Activated CD8-positive, alpha-beta T cell treated with anti-CD3 and anti-CD28 coated beads, Interleukin-2, amount 10 ng/mL, durations not matched to agents 7 days and 5 days (primary cell): ENCODE measurements around the gene UGT8. TPM values are rescaled to one million over a fixed set of nuclear protein-coding genes. Genes with fewer than 3 reads are reported as not detected.
"Not testable (repeated sequence)": the region's sequence is repeated elsewhere in the genome, so short reads cannot be mapped to it uniquely, and the experiment has no call there.

Experiments used
- ATAC-seq: fragments of 150-1000 bp; cut with Tn5 transposase; one replicate; pipeline ENCODE4 v1.10.0; 2021; ENCODE audit warnings: moderate library complexity
- CTCF ChIA-PET: fragments of 350-600 bp; sonication (Branson Sonifier 250); formaldehyde crosslinking; loops from one replicate; lab custom pipeline; 2021; ENCODE audit warnings: antibody characterized with exemption; lab: Charles Lee
- POLR2A ChIA-PET: fragments of 350-600 bp; sonication (Branson Sonifier 250); formaldehyde crosslinking; loops from one replicate; lab custom pipeline; 2021; ENCODE audit warnings: antibody characterized with exemption; lab: Charles Lee
- DNase-seq: peaks from one replicate; pipeline ENCODE4 v3.0.0-alpha.2; 2020
- H3K27ac Mint-ChIP-seq: one replicate; pipeline ENCODE4 v1.8.0; 2021; ENCODE audit warnings: mild to moderate bottlenecking, mixed read lengths
- H3K27me3 Mint-ChIP-seq: one replicate; pipeline ENCODE4 v1.8.0; 2021; ENCODE audit warnings: low read depth, mixed read lengths
- H3K36me3 Mint-ChIP-seq: one replicate; pipeline ENCODE4 v1.8.0; 2021; ENCODE audit warnings: low read depth, mixed read lengths
- H3K4me1 Mint-ChIP-seq: one replicate; pipeline ENCODE4 v1.8.0; 2021; ENCODE audit warnings: low read depth, mixed read lengths
- H3K4me3 Mint-ChIP-seq: one replicate; pipeline ENCODE4 v1.8.0; 2021; ENCODE audit warnings: mild to moderate bottlenecking, mixed read lengths
- H3K9me3 Mint-ChIP-seq: one replicate; pipeline ENCODE4 v1.8.0; 2022; ENCODE audit warnings: mixed read lengths; ENCODE audit not compliant: insufficient read depth
- total RNA-seq, 2 experiments: library from RNA; stranded (reverse); gene quantifications; one replicate each; pipeline ENCODE4 v1.2.3, GENCODE V29; 2021

The UGT8 gene
- total RNA-seq, 2 experiments from 2014 or later, result not detected

GRCh38 chr4:114616036-114616435 is 17.4 kb downstream of the UGT8 start:
- POLR2A ChIA-PET, result not testable (repeated sequence)

GRCh38 chr4:114626196-114626595 is 27.6 kb downstream of the UGT8 start:
- Mint-ChIP-seq H3K36me3 (no peaks in the 10 kb centered on the region), H3K4me1 (no peaks in the 10 kb centered on the region), H3K4me3 (no peak overlapping the region), H3K27ac (no peak overlapping the region), H3K27me3 (no peaks in the 10 kb centered on the region), H3K9me3 (no peaks in the 10 kb centered on the region)
- ChIA-PET CTCF (no interaction called here), POLR2A (no interaction called here)
- ATAC-seq, result no peak
- DNase-seq, result no peak

More at GRCh38 chr4:114616036-114616435, 17.4 kb downstream of the UGT8 start:
- DNase-seq, H3K27me3 Mint-ChIP-seq, H3K9me3 Mint-ChIP-seq, H3K27ac Mint-ChIP-seq, CTCF ChIA-PET, H3K36me3 Mint-ChIP-seq, H3K4me3 Mint-ChIP-seq, H3K4me1 Mint-ChIP-seq, ATAC-seq: not testable (repeated sequence)

- Mint-ChIP-seq H3K27me3 (no peaks in the 10 kb centered on the region), H3K27ac (no peak overlapping the region), H3K36me3 (no peaks in the 10 kb centered on the region), H3K4me3 (no peak overlapping the region), H3K4me1 (no peaks in the 10 kb centered on the region), H3K9me3 (no peaks in the 10 kb centered on the region)
- ATAC-seq (no peak), DNase-seq (no peak)
- CTCF ChIA-PET, result no interaction called here
- POLR2A ChIA-PET, result no interaction called here
Measured at GRCh38 chr4:114636192-114636935, 37.8 kb downstream of the UGT8 start.

- POLR2A ChIA-PET, result no interaction called here
- ATAC-seq, result no peak
- CTCF ChIA-PET, result interaction anchor here (1.4 kb wide), 1 partner anchor 17 kb away, joined by 3 read pairs; no protein-coding TSS in a partner anchor
Measured at GRCh38 chr4:114642173-114642780, 43.7 kb downstream of the UGT8 start.

GRCh38 chr4:114649908-114650307 is 51.3 kb downstream of the UGT8 start:
- CTCF ChIA-PET, result no interaction called here
- no peak for ATAC-seq
- no peak overlapping the region for H3K4me3 Mint-ChIP-seq

More at GRCh38 chr4:114642173-114642780, 43.7 kb downstream of the UGT8 start:
- Mint-ChIP-seq H3K36me3 (no peaks in the 10 kb centered on the region), H3K9me3 (no peaks in the 10 kb centered on the region), H3K27me3 (no peaks in the 10 kb centered on the region), H3K27ac (no peak overlapping the region), H3K4me3 (no peak overlapping the region), H3K4me1 (no peaks in the 10 kb centered on the region)
- DNase-seq, result no peak

GRCh38 chr4:114653675-114654074 is 55.1 kb downstream of the UGT8 start:
- DNase-seq, result no peak
- Mint-ChIP-seq H3K36me3 (no peaks in the 10 kb centered on the region), H3K9me3 (no peaks in the 10 kb centered on the region), H3K27me3 (no peaks in the 10 kb centered on the region), H3K4me3 (no peak overlapping the region), H3K4me1 (no peaks in the 10 kb centered on the region), H3K27ac (no peak overlapping the region)
- ATAC-seq, result no peak
- CTCF ChIA-PET, result no interaction called here
- POLR2A ChIA-PET, result no interaction called here

More at GRCh38 chr4:114649908-114650307, 51.3 kb downstream of the UGT8 start:
- POLR2A ChIA-PET, result no interaction called here
- DNase-seq, result no peak
- H3K27me3 Mint-ChIP-seq, result peaks cover 4% of the 10 kb centered on the region
- H3K9me3 Mint-ChIP-seq, result no peaks in the 10 kb centered on the region
- H3K36me3 Mint-ChIP-seq, result no peaks in the 10 kb centered on the region
- no peaks in the 10 kb centered on the region for H3K4me1 Mint-ChIP-seq
- H3K27ac Mint-ChIP-seq, result no peak overlapping the region

- no peak overlapping the region for H3K27ac Mint-ChIP-seq
- CTCF ChIA-PET, result no interaction called here
- DNase-seq (no peak), ATAC-seq (no peak)
- H3K4me3 Mint-ChIP-seq, result no peak overlapping the region
- no peaks in the 10 kb centered on the region for H3K4me1 Mint-ChIP-seq
- no peaks in the 10 kb centered on the region for H3K9me3 Mint-ChIP-seq
- POLR2A ChIA-PET, result no interaction called here
- H3K27me3 Mint-ChIP-seq, result no peaks in the 10 kb centered on the region
- no peaks in the 10 kb centered on the region for H3K36me3 Mint-ChIP-seq
Measured at GRCh38 chr4:114654592-114654991, 56.0 kb downstream of the UGT8 start.

GRCh38 chr4:114658179-114658578 is 59.6 kb downstream of the UGT8 start:
- ChIA-PET POLR2A (no interaction called here), CTCF (interaction anchor here (1.0 kb wide), 1 partner anchor 11 kb away, joined by 3 read pairs; no protein-coding TSS in a partner anchor)
- Mint-ChIP-seq H3K4me1 (no peaks in the 10 kb centered on the region), H3K9me3 (no peaks in the 10 kb centered on the region), H3K27ac (no peak overlapping the region), H3K27me3 (peaks cover 2% of the 10 kb centered on the region), H3K36me3 (no peaks in the 10 kb centered on the region), H3K4me3 (no peak overlapping the region)
- ATAC-seq, result no peak
- DNase-seq, result no peak

GRCh38 chr4:114658776-114659175 is 60.2 kb downstream of the UGT8 start:
- ATAC-seq, result no peak
- DNase-seq, result no peak
- ChIA-PET CTCF (interaction anchor here (0.6 to 1.0 kb wide), 4 partner anchors 10 to 274 kb away, joined by 3 read pairs; no protein-coding TSS in a partner anchor), POLR2A (no interaction called here)
- H3K27ac Mint-ChIP-seq, result no peak overlapping the region
- H3K36me3 Mint-ChIP-seq, result no peaks in the 10 kb centered on the region
- H3K9me3 Mint-ChIP-seq, result no peaks in the 10 kb centered on the region
- H3K4me1 Mint-ChIP-seq, result no peaks in the 10 kb centered on the region
- H3K27me3 Mint-ChIP-seq, result peaks cover 2% of the 10 kb centered on the region
- no peak overlapping the region for H3K4me3 Mint-ChIP-seq

GRCh38 chr4:114659386-114660008 is 60.9 kb downstream of the UGT8 start:
- Mint-ChIP-seq H3K9me3 (no peaks in the 10 kb centered on the region), H3K27ac (no peak overlapping the region), H3K4me3 (no peak overlapping the region), H3K4me1 (no peaks in the 10 kb centered on the region), H3K36me3 (no peaks in the 10 kb centered on the region), H3K27me3 (peaks cover 2% of the 10 kb centered on the region)
- ATAC-seq, result no peak
- ChIA-PET CTCF (interaction anchor here (0.6 to 1.0 kb wide), 4 partner anchors 9 to 275 kb away, joined by 3 read pairs; no protein-coding TSS in a partner anchor), POLR2A (no interaction called here)
- DNase-seq, result peak; percentile 44

GRCh38 chr4:114663083-114663482 is 64.5 kb downstream of the UGT8 start:
- no peaks in the 10 kb centered on the region for H3K9me3 Mint-ChIP-seq
- POLR2A ChIA-PET, result no interaction called here
- no peak overlapping the region for H3K27ac Mint-ChIP-seq
- H3K4me1 Mint-ChIP-seq, result no peaks in the 10 kb centered on the region
- peaks cover 4% of the 10 kb centered on the region for H3K27me3 Mint-ChIP-seq
- DNase-seq, result no peak
- CTCF ChIA-PET, result no interaction called here
- no peak overlapping the region for H3K4me3 Mint-ChIP-seq
- ATAC-seq, result no peak
- no peaks in the 10 kb centered on the region for H3K36me3 Mint-ChIP-seq

GRCh38 chr4:114668577-114668976 is 70.0 kb downstream of the UGT8 start:
- ChIA-PET POLR2A (no interaction called here), CTCF (interaction anchor here (1.4 kb wide), 1 partner anchor 10 kb away, joined by 3 read pairs; no protein-coding TSS in a partner anchor)
- H3K27ac Mint-ChIP-seq, result no peak overlapping the region
- no peaks in the 10 kb centered on the region for H3K9me3 Mint-ChIP-seq
- no peaks in the 10 kb centered on the region for H3K4me1 Mint-ChIP-seq
- no peaks in the 10 kb centered on the region for H3K36me3 Mint-ChIP-seq
- peaks cover 2% of the 10 kb centered on the region for H3K27me3 Mint-ChIP-seq
- DNase-seq (no peak), ATAC-seq (no peak)
- H3K4me3 Mint-ChIP-seq, result no peak overlapping the region
